GM19099 (cell line): ENCODE measurements around the gene ACTMAP.

Experiments used
- POLR2A ChIP-seq: IDR thresholded peaks from 3 replicates; pipeline ENCODE4 v1.6.1; 2011; ENCODE audit warnings: low read depth; ENCODE audit not compliant: insufficient read length; ENCODE audit errors: extremely low read depth

The ACTMAP gene

GRCh38 chr19:40778706-40779284 lies 28.5 kb upstream of the ACTMAP start:
- TF ChIP-seq POLR2A, result no peak

GRCh38 chr19:40777937-40778705 lies 27.8 kb upstream of the ACTMAP start, which contains the start of gene RAB4B:
Gene RAB4B (plus strand): TSS chr19:40778247. CDS start chr19:40778376, 129 bp downstream.
- peak; percentile 70 for TF ChIP-seq POLR2A

DNA sequence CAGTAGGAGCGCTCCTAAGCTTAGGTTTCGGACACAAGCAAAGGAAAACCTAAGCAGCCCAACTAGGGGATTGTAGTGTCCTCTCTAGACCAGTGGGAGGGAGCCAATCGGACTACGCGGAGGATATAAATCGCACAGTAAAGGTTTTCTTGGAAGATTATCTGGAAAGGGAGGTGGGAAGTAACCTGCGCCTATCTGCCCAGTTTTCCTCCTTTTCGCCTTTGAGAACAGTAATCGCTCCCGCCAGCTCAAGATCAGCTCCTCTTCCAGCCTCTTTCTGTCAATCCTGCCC lies 27.3 kb upstream of the ACTMAP start:
- TF ChIP-seq POLR2A, result no peak

GRCh38 chr19:40776932-40777644 lies 26.8 kb upstream of the ACTMAP start:
- TF ChIP-seq POLR2A, result no peak

DNA sequence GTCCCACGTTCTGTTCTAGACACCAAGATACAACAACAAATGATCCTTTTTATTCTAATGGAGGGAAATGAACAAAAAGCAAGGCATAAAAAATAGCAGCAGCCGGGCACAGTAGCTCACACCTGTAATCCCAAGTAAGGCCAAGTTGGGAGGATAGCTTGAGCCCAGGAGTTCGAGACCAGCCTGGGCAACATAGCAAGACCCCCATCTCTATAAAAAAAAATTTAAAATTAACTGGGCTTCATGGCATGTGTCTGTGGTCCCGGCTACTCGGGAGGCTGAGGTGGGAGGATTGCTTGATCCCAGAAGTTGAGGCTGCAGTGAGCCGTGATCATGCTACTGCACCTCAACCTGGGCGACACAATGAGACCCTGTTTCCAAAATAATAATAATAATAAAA lies 26.1 kb upstream of the ACTMAP start:
- TF ChIP-seq POLR2A, result no peak

DNA sequence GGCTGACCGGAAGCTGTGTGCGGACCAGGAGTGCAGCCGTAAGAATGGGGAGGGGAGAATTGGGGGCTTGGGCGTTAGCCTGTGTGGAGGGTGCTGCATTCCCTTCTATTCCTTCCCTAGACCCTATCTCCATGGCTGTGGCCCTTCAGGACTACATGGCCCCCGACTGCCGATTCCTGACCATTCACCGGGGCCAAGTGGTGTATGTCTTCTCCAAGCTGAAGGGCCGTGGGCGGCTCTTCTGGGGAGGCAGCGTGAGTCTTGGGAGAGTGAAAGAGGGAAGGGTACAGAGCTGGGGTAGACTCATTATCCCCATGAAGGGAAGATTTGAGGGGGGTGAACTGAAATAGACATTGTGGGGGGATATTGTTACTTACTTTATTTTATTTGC lies 25.4 kb upstream of the ACTMAP start:
- no peak for TF ChIP-seq POLR2A

DNA sequence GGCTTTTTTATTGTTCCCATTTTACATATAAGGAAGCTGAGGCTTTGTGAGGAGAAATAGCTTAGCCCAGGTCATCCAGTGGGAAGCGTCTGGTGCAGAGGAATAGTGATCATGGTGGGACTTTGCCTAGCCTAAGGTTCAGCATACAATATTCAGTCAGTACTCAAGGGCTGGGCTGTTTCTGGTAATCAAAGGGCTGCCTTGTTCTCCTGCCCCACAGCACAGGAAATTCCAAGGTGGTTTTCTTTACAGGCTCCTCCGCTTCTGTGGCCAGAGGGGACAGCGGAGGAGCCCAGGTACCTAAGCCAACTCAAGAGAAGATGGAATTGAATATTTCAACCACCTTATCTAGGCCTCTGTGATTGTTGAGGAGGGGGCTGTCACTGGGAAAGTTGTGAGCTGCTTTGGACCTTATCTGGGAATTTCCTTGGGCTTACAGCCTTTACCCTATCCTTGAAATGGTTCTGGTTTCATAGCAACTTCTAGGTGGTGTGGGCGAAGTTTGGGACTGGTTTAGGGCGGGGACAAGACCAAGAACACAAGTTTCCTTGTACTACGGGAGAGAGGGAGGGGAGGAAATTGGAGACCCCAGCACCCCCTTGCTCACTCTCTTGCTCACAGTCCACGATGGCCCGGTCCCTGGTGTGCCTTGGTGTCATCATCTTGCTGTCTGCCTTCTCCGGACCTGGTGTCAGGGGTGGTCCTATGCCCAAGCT lies 24.8 kb upstream of the ACTMAP start, which contains the start of gene MIA:
TSS of gene MIA (plus strand) at position 606 of the 716 bp plus-strand sequence. CDS start at position 628, 22 bp downstream.
- TF ChIP-seq POLR2A, result no peak

GRCh38 chr19:40768869-40769268 lies 18.6 kb upstream of the ACTMAP start:
- no peak for TF ChIP-seq POLR2A

DNA sequence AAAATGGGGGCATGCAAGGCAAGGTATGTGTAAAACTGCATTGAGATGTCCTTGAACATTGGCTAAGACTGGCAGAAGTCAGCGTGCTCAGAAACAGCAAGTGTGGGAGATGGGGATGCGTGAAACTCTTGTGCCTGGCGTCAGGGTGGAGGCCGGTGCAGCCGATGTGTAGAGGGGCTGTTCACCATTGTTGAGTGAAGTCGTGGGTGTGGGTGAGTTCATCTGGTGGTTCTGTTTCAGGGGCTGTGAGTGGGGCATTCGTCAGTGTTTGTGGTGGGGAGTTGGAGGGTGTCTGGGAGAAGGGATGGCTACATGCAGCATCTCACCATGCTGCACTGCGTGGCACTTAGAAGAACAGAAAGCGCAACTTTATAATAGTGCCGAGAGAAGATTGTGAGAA lies 13.7 kb upstream of the ACTMAP start:
- TF ChIP-seq POLR2A, result no peak

GRCh38 chr19:40763526-40763925 lies 13.2 kb upstream of the ACTMAP start:
- no peak for TF ChIP-seq POLR2A

GRCh38 chr19:40762754-40763470 lies 12.6 kb upstream of the ACTMAP start:
- no peak for TF ChIP-seq POLR2A

- TF ChIP-seq POLR2A, result no peak
Measured at GRCh38 chr19:40759352-40759751, 9.1 kb upstream of the ACTMAP start.

GRCh38 chr19:40758491-40758890 lies 8.2 kb upstream of the ACTMAP start:
- TF ChIP-seq POLR2A, result no peak

DNA sequence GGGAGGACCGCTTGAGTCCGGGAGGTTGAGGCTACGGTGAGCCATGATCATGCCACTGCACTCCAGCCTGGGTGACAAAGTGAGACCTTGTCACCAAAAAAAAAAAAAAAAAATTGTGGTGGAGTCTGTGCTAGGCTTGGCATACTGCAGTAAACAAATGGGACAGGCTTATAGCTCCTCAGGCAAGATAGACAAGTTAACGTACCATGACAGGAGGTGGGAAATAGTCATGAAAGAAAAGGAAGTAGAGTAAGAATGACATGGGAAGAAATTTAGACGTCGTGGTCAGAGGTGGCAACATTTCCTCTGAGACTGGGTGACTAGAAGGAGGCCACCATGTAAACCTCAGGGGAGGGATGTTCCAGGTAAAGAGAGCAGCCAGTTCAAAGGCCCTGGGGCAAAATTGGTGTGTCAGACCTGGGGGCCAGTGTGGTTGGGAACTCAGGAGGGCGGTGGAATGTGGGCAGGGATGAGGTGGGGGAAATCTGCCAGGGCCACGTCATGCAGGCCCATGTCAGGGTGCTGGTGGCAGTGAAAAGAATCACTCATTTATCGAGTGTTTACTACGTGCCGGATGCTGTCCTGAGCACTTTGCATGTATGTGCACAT lies 6.3 kb upstream of the ACTMAP start:
- no peak for TF ChIP-seq POLR2A
